HTR-8/SVneo (cell line): ENCODE results near the gene MLLT6.
A peak's percentile ranks its signal among the peaks of the same experiment; 100 is the strongest.

Experiments used
- DNase-seq: peaks from one replicate; pipeline ENCODE4 v3.0.0; 2011; ENCODE audit warnings: low spot score, mixed read lengths; ENCODE audit not compliant: insufficient read length
- FAIRE-seq: peaks from 2 replicates; lab custom pipeline; 2011; peaks lifted over from hg19 to GRCh38; lab: Jason Lieb, UNC

The MLLT6 gene

GRCh38 chr17:38704606-38705522 lies at the start of gene MLLT6:
TSS of gene MLLT6 (plus strand) at chr17:38705273. CDS start at chr17:38705633, 360 bp downstream.
- FAIRE-seq = no peak
- peak; percentile 80 for DNase-seq

DNA sequence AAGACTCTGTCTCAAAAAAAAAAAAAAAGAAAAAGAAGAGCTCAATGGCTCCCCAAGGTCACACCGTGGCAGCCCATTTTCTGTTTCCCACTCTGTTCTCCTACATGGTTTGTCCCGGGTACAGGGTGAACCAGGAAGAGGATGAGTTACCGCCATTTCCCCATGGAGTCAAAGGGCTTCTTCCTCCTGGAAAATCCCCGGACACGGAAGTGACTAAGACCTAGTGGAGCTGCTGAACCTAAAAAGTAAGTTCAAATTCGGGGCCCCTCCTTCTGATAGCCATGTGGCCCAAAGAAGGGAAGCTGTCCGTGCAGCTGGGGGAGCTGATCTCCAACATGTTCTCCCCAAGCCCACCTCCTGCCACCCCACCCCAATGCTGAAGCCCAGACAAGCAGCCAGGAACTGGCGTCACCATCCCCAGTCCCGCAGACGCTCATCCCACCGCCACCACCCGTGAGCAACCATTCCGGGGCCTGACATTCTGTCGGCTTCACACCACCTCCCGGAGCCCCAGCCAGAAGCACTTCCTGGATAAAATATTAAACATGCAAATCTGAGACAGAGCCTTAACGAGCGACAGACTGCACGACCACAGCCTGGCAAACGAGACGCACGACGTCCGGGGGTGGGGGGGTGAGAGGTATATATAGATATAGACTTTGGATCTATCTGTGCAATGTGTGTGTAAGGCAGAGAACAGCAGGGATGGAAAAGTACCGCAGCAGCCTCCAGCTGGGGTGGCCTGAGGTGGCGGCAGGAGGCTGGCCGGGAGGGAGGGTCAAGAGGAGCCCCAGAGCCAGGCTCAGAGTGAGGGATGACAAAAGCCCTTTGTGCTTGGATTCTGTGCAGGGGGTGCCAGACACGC lies 47.9 kb upstream of the MLLT6 start:
- DNase-seq (no peak), FAIRE-seq (no peak)

DNA sequence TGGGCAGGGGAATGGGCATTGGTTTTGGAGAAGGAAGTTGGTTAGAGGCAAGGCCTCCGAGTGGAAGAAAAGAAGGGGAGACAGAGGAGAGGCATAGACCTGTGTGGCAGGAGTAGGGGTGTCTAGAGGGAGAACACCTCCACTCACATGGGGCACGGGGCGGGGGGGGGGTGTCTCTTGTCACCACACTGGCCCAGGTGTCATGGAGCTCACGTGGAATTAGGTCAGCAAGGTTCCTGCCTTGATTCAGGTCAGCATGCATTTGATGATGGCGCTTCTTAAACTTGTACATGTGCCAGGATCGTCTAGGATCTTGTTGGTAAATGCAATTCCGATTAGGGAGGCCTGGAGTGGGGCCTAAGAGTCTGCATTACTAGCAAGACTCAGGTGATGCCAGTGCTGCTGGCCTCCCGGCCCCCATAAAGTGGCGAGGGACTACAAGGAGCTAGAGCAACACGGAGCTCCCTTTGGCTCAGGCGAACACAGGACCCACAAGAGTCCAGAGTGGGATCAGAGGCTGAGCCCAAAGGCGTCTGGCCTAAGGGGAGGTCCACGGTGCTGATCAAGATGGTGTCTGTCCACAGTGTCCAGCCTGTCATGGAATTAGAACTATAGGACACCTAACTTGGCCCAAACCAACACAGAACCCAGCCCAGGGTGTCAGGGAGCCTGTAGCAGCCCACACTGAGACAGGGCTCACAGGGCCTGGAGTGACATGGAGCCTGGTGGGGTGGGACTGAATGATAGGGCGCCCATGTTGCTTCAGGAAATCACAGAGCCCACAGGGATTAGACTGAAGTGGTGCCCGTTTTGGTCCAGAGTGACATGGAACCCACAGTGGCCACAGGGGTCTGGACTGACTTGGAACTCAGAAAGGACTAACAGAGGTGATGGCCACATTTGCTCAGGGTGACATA lies 47.0 kb upstream of the MLLT6 start:
- DNase-seq (no peak), FAIRE-seq (no peak)

GRCh38 chr17:38658741-38659345 lies 46.2 kb upstream of the MLLT6 start:
- no peak for FAIRE-seq

DNA sequence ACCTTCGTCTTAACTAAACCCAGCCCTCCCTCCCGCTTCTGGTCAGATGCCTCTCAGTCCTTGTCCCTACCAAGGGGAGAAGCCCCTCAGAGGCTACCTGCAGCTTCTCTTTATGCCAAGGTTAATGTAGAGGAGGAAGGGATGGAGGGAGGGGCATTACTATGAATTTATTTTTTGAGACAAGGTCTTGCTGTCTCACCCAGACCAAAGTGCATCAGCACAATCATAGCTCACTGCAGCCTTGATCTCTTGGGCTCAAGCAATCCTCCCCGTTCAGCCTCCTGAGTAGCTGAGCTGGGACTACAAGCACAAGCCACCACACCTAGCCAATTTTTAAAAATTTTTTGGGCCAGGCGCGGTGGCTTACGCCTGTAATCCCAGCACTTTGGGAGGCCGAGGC lies 45.7 kb upstream of the MLLT6 start:
- no peak for FAIRE-seq
- DNase-seq = no peak

More at GRCh38 chr17:38658741-38659345, 46.2 kb upstream of the MLLT6 start:
- no peak for DNase-seq

GRCh38 chr17:38660097-38661025 lies 44.7 kb upstream of the MLLT6 start:
- no peak for DNase-seq
- FAIRE-seq = no peak

DNA sequence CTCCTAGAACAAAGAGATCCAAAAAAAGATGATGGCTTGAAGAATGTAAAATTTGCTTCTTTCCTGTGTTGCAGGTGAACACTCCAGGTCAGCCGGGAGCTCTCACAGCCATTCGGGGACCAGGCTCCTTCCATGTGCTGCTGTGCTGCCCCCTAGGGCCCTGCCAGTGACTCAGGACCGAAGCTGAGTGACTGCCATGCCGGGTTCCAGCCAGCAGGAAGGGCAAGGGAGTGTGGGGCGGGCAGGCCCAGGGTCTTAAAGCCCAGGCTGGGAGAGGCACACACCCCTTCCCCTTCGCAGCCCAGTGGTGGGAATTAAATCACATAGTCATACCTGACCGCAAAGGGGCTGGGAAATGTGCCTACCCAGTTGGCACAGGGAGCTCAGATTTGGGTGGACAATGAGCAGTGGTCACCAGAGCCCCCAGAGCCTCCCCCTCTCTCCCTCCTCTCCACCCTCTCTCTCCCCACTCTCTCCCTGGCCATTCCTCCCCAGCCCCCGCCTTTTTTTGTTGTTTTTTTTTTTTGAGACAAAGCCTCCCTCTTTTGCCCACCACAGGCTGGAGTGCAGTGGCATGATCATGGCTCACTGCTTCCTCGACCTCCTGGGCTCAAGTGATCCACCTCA lies 41.8 kb upstream of the MLLT6 start:
- DNase-seq = peak; percentile 87
- no peak for FAIRE-seq

GRCh38 chr17:38663964-38664644 lies 41.0 kb upstream of the MLLT6 start:
- no peak for FAIRE-seq
- DNase-seq = no peak

DNA sequence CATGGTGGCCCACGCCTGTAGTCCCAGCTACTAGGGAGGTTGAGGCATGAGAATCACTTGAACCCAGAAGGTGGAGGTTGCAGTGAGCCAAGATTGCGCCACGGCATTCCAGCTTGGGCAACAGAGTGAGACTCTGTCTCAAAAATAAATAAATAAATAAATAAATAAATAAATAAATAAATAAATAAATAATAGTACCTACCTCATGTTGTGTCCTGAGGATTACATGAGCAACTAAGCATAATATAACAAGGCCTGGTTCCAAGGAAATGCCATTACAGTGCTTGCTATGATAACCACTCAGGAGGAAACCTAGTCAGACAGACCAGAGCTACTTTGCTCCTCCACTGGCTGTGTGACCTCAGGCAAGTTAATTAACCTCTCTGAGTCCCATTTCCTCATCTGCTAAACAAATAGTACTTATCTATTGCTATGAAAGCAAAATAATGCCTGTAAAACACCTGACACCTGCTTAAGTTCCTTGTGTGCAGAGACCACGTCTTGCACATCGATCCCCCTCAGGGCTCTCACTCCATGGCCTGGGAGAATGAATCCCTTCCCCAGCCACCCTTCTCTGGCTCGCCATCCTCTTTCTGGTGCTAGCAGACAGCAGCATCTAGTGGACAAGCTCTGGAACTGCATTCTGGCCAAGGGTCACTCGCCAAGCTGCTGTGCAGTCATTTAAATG lies 37.8 kb upstream of the MLLT6 start:
- FAIRE-seq (no peak), DNase-seq (peak; percentile 92)

GRCh38 chr17:38667787-38668122 lies 37.3 kb upstream of the MLLT6 start:
- DNase-seq = no peak
- FAIRE-seq = no peak

DNA sequence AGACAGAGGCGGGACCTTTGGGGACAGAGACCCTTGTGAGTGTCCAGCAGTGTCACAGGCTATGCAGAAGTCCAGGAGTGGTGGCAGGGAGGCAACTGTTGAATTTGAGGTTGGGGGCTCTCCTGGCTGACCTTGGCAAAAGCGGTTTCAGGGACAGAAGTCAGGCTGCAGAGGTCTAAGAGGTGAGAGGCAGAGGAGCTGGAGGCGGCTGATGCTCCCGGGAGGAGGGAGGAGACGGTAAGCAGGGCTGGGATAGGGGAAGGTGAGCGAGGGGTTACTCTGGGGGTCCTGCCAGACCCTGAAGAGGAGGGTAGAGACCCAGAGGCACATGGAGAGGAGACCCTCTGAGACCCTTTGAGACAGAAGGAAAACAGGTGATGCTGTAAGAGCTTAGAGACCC lies 35.6 kb upstream of the MLLT6 start:
- FAIRE-seq (no peak), DNase-seq (no peak)

- no peak for FAIRE-seq
Measured at GRCh38 chr17:38671939-38672720, 32.9 kb upstream of the MLLT6 start.

GRCh38 chr17:38672788-38673706 lies 32.0 kb upstream of the MLLT6 start:
- no peak for FAIRE-seq
- DNase-seq = no peak

More at GRCh38 chr17:38671939-38672720, 32.9 kb upstream of the MLLT6 start:
- DNase-seq = no peak

DNA sequence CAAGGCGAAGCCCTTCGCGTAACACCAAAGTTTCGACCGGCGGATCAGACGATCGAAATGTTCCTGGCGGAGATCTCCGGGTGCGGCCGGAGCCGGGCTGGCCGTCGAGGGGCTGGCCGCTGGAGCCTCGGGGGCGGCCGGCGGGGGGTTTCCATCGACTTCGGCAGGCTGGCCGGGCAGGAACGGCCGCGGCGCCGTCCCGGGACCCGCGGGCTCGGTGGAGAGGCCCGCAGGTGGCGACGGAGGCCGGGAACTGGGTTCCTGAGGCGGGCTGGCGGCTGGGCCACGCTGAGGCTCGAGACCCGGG lies 31.4 kb upstream of the MLLT6 start:
- FAIRE-seq (no peak), DNase-seq (no peak)

DNA sequence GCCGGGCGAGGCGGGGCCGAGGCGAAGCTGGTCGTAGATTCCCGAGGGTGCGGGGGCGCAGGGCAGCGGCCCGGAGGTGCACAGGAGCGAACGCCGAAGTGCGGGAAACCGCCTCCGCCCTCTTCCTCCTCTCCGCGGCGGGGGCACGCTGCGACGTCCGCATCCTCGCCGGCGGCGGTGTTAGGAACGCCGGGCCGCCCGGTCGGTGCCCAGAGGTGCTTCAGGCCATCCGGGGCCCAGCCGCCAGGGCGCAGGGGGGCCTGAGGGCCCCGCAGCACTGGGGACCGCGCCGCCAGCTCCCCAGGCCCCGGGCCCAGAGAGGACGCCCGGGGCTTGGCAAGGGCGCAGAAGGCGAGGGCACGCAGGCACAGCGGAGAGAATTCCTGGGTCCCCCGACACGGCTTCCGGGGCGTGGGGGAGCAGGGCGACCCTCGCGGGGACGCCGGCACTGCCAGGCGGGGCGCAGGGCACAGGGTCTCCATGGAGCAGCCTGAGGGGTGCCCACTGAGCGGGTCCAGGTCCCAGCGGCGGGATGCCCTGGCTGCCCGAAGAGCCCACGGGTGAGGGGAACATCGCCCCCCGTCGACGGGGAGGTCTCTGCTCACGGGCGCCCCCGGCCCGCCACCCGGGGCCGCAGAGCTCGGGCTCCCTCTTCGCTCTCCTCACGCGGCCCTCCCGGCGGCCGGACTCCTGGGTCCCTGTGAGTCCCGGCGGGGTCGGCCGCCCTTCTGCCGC lies 30.9 kb upstream of the MLLT6 start:
- no peak for FAIRE-seq
- no peak for DNase-seq
